DLD1 (cell line): ENCODE results near the gene AEN.

Experiments used
- in situ Hi-C: cut with HindIII; loops from 2 replicates; pipeline ENCODE4 v1.10.0; 2017; ENCODE audit warnings: low sequenced_read_pairs

AEN gene

GRCh38 chr15:88649286-88649733 lies 28.2 kb downstream of the AEN start:
- in situ Hi-C loops: no loop called here

GRCh38 chr15:88649753-88650551 lies 28.8 kb downstream of the AEN start:
- in situ Hi-C loops: loop anchor here (10.0 kb wide), 1 partner anchor 225 kb away; no protein-coding TSS in a partner anchor

- in situ Hi-C loops: loop anchor here (10.0 kb wide), 1 partner anchor 224 kb away; no protein-coding TSS in a partner anchor
These were observed 29.4 kb downstream of the AEN start for GRCh38 chr15:88650556-88650955.

GRCh38 chr15:88651136-88651732 lies 30.1 kb downstream of the AEN start:
- in situ Hi-C loops: loop anchor here (10.0 kb wide), 1 partner anchor 224 kb away; no protein-coding TSS in a partner anchor

- in situ Hi-C loops: loop anchor here (10.0 kb wide), 1 partner anchor 223 kb away; no protein-coding TSS in a partner anchor
These were observed 30.8 kb downstream of the AEN start for GRCh38 chr15:88651971-88652370.

GRCh38 chr15:88652456-88653199 lies 31.5 kb downstream of the AEN start:
- in situ Hi-C loops: loop anchor here (10.0 kb wide), 1 partner anchor 222 kb away; no protein-coding TSS in a partner anchor

DNA sequence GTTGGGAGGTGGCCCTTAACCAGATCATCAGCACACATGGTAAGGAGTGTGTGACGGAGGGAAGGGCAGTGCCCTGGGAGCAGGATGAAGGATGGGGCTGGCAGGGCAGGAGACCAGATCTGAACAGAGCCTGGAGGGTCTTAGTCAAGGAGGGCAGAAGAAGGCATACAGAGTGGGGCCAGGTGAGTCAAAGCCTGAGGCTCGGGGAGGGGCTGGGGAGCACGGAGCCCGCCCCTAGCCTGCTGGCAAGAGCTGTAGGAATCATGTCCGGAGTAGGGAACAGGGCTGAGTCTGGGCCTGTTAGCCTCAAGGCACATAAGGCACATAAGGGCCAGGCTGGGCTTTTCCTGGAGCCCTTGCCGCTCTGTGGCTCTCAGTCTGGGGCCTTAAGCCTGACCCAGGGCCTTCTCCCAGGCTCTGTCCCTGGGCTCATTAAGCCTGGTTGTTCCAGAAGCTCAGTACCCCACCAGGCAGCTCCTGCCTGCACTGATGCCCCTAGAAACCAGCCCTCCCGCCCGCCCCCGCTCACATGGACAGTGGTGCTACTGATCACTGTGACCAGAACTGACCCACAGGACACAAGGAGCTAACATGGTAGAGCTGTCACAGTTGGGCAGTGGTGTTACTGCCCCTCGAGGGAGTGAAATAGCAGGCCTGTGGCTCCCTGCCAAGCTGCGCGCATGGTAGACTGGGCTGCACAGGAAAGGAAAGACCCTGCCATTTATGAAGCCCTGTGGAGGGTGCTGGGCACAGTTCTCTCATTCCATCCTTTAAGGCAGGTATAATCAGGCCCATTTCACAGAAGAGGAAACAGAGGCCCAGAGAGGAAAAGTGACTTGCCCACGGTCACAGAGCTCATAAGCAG lies 32.3 kb downstream of the AEN start:
- in situ Hi-C loops: loop anchor here (10.0 kb wide), 1 partner anchor 221 kb away; no protein-coding TSS in a partner anchor

DNA sequence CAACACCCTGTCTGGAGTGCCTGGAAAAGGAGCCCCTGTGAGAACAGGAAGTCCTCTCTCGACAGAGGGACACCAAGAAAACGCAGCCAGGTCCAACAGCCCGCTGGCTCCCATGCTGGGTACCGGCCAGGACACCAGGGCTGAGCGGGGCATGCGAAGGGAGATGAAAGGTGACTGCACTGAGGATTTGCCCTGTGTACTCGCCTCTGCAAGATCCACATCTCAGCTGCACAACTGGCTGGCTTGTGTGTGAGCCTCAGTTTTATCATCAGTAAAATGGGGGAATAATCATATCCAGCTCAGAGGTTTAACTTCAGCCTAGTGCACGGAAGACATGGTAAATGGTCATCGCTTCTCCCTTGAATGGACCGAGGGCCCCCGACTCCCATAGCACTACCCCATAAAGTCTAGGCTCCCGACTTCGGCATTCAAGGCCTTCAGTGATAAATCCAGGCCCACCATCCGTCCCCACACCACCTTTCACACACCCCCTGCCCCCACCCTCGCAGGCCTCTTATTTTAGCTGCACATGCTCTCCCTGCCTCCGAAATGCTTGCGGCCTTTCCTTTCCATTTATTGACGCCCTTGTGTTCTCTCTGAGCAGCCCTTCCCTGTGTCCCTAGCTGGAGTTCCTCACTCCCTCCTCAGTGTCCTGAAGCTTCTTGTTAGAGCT lies 33.4 kb downstream of the AEN start:
- in situ Hi-C loops: loop anchor here (10.0 kb wide), 1 partner anchor 220 kb away; no protein-coding TSS in a partner anchor

DNA sequence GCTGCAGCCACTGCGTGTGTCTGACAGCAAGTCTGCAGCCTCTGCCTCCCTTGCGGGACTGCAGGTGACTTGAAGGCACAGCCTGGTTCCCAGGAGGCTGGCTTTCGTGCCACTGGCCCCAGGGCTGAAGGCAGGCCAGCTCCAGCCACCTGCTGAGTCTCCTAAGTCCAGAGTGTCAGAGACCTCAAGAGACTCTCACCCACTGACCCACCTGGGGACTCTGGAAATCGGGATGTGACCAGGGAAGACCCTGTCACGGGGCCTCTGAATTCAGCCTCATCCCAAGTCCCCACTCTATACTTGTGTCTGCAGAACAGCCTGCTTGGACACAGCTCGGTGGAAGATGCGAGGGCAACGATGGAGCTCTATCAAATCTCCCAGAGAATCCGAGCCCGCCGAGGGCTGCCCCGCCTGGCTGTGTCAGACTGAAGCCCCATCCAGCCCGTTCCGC lies 34.0 kb downstream of the AEN start:
- in situ Hi-C loops: loop anchor here (10.0 kb wide), 1 partner anchor 220 kb away; no protein-coding TSS in a partner anchor

DNA sequence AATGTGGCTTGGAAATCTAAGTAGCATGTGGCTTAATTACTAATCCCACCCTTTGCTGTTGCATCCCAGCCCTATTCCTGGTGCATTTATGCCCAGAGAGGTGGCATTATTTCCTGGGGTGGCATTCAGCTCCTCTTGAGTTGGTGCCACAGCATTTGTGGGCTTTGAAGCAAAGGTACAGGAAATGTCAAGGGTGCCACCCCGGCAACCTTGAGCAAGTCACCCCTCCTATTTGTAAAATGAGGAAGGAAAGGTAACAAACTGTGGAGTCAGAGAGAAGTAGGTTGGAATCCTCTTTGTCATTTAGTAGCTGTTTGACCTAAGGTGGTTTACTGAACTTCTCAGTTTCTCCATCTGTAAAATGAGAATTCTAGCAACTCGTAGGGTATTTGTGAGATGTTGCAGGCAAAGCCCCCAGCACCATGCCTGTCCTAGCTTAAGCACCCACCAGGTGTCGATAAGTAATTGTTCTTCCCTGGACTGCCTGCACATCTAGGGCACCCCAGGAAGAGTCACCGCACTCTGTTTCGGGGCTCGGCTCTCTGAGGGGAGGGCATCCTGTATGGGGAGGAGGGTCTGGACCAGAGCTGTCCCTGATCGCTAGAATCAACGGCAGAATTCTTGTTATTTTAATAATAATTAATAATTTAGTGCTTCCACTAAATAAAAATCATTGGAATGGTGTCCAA lies 34.8 kb downstream of the AEN start:
- in situ Hi-C loops: loop anchor here (10.0 kb wide), 1 partner anchor 219 kb away; no protein-coding TSS in a partner anchor

GRCh38 chr15:88656760-88657221 lies 35.7 kb downstream of the AEN start:
- in situ Hi-C loops: loop anchor here (10.0 kb wide), 1 partner anchor 218 kb away; no protein-coding TSS in a partner anchor

GRCh38 chr15:88657326-88658069 lies 36.4 kb downstream of the AEN start:
- in situ Hi-C loops: loop anchor here (10.0 kb wide), 1 partner anchor 217 kb away; no protein-coding TSS in a partner anchor

- in situ Hi-C loops: loop anchor here (10.0 kb wide), 1 partner anchor 216 kb away; no protein-coding TSS in a partner anchor
These were observed 37.2 kb downstream of the AEN start for GRCh38 chr15:88658070-88658965.

- in situ Hi-C loops: loop anchor here (10.0 kb wide), 1 partner anchor 216 kb away; no protein-coding TSS in a partner anchor
These were observed 38.1 kb downstream of the AEN start for GRCh38 chr15:88658972-88659931.

- in situ Hi-C loops: no loop called here
These were observed 40.0 kb downstream of the AEN start for GRCh38 chr15:88661041-88661700.
